Fibroblast of mammary gland (primary cell): ENCODE measurements around the gene C11orf21.
A peak's percentile ranks its signal among the peaks of the same experiment; 100 is the strongest.

Experiments
- DNase-seq: peaks from one replicate; pipeline ENCODE4 v3.0.0-alpha.2; 2010; ENCODE audit warnings: low read depth
- H3K4me3 ChIP-seq: 2 replicates; pipeline ENCODE4 v1.5.1; 2011; ENCODE audit warnings: low read depth, mild to moderate bottlenecking, low read length, moderate library complexity; ENCODE audit not compliant: control insufficient read depth
- TF ChIP-seq, protein P1 (sequence below): conservative IDR thresholded peaks from 2 replicates; pipeline ENCODE4 v1.5.1; 2011; ENCODE audit warnings: low read depth, low read length, inconsistent platforms; ENCODE audit not compliant: control insufficient read depth, insufficient read depth

The C11orf21 gene

DNA sequence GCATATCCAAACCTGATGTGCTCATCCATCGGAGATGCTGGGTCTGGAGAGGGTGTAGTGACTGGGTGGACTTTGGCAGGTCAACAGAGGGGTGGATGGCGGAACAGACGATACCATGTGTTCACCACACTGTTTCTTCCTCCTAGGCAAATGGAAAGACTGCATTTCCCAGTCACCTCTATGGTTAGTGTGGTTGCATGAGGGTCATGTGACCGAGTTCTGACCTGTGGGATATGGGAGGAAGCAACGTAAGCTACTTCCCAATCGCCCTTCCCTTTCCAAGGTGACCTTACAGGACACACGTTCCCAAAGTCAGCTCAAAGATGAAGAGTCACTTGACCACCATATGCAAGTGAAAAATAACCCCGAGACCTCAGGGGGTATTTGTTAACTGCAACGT is 27.8 kb upstream of the C11orf21 start:
- DNase-seq = no peak
- TF ChIP-seq, protein P1, sequence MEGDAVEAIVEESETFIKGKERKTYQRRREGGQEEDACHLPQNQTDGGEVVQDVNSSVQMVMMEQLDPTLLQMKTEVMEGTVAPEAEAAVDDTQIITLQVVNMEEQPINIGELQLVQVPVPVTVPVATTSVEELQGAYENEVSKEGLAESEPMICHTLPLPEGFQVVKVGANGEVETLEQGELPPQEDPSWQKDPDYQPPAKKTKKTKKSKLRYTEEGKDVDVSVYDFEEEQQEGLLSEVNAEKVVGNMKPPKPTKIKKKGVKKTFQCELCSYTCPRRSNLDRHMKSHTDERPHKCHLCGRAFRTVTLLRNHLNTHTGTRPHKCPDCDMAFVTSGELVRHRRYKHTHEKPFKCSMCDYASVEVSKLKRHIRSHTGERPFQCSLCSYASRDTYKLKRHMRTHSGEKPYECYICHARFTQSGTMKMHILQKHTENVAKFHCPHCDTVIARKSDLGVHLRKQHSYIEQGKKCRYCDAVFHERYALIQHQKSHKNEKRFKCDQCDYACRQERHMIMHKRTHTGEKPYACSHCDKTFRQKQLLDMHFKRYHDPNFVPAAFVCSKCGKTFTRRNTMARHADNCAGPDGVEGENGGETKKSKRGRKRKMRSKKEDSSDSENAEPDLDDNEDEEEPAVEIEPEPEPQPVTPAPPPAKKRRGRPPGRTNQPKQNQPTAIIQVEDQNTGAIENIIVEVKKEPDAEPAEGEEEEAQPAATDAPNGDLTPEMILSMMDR = no peak
- H3K4me3 ChIP-seq = no peak overlapping the region

DNA sequence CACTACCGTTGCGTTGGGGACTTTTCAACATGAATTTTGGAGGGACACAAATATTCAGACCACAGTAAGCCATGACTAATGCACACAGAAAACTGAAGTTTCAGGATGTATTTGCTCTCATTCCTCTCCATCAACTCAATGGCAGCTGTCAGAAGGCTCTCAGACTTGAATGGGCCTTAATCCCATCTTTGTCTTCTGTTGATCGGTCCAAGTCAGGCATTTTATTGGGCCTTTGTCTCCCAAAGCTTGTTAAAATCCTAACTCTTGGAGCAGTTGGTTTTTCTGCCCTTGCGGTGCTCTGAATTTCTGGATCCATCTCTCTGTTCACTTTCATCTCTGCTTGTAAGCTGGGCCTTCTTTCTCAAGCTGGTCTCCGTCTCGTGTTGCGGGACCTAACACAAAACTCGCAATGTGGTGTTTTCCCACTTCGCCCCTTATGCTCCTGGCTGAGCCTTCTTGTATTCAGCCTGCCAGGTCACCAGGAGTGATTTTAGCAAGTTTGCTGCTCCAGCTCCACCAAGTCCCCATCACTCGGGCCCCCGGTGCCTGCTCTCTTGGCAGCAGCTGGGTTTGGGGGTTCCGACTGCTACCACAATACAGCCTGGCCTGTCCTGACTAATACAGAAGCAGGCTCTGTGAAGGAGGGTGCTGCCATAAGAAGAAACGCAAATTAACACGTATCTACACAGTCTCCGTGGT is 27.1 kb upstream of the C11orf21 start:
- no peak for DNase-seq
- H3K4me3 ChIP-seq = no peak overlapping the region
- TF ChIP-seq, protein P1 = no peak

DNA sequence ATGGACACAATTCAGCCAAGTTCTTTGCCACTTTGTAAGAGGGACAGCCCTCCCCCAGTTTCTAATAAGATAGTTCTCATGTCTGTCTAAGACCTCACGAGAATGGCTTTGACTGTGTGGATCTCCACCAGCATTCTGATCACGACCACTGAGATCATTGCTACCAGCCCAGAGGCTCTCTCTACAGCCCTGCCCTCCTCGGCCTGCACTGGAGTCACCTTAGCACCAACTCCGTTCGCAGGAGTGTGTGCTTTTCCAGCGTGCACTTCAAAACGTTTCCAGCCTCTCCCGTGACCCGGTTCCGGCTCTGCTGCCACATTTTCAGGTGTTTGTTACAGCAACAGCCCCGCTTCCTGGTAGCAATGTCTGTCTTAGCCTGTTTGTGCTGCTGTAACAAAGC is 26.3 kb upstream of the C11orf21 start:
- TF ChIP-seq, protein P1 = no peak
- no peak for DNase-seq
- no peak overlapping the region for H3K4me3 ChIP-seq

DNA sequence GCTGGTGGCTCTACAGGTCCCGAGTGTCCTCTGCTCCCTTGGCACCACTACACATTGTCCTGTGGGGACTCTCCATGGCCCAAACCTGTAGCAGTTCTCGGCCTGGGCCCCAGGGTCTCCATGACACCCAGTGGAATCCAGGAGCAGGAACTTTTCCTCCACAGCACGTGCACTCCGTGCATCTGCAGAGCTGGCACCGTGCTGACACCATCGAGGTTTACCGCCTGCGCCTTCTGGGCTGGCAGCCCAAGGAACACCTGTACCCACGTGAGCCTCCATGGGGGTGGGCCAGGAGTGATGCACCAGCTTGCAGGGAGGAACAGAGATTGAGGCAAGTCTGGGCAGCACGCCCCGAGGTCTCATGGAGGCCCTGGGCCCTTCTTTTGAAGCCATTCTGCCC is 25.3 kb upstream of the C11orf21 start:
- DNase-seq = no peak
- TF ChIP-seq, protein P1 = no peak
- no peak overlapping the region for H3K4me3 ChIP-seq

DNA sequence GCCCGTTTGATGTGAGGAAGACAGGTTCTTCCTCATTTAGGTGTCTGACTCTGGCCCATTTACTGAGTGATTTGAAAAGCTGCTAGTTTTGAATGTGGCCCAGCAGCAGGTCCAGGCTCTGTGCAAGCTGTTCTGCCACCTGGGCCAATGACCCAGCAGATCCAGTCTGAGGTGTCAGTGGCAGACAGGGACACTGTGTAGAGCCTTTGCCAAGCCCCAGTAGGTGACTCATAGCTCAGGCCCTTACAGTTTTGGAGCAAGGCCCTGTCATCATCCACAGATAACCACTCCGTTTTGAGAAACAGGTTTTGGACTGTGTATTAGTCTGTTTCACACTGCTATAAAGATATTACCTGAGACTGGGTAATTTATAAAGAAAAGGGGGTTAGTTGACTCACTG is 24.0 kb upstream of the C11orf21 start:
- TF ChIP-seq, protein P1 = no peak
- no peak overlapping the region for H3K4me3 ChIP-seq
- peak; percentile 39 for DNase-seq

DNA sequence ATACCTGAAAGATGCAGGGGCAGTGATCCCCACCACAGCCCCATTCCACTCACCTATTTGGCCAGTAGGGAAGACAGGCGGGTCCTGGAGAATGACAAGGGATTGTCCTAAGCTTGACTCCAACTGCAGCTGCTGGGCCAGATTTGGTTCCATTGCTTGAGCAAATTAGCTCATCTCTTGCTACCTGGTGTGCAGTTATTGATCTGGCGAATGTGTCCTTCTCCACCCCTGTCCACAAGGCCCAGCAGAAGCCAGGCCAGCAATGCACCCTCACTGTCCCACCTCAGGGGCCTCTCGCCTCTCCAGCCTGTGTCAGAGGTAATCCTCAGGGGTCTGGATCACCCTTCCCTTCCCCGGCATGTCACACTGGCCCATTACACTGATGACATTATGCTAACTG is 23.4 kb upstream of the C11orf21 start:
- no peak for DNase-seq

More for the DNA sequence above, 23.4 kb upstream of the C11orf21 start:
- H3K4me3 ChIP-seq = no peak overlapping the region
- TF ChIP-seq, protein P1 = no peak
